DND-41 (cell line): ENCODE measurements around the gene TMEM204.

Source experiments
- EZH2 ChIP-seq: IDR thresholded peaks from 3 replicates; pipeline ENCODE4 v1.6.1; 2012; ENCODE audit warnings: borderline replicate concordance, low read depth, mild to moderate bottlenecking, moderate library complexity, low read length, inconsistent platforms; ENCODE audit not compliant: severe bottlenecking
- TF ChIP-seq, protein P1 (sequence below): IDR thresholded peaks from 2 replicates; pipeline ENCODE4 v1.5.1; 2012; ENCODE audit warnings: borderline replicate concordance, low read length, moderate library complexity, mild to moderate bottlenecking; ENCODE audit not compliant: poor library complexity, severe bottlenecking; ENCODE audit errors: extremely low read depth

DNA sequence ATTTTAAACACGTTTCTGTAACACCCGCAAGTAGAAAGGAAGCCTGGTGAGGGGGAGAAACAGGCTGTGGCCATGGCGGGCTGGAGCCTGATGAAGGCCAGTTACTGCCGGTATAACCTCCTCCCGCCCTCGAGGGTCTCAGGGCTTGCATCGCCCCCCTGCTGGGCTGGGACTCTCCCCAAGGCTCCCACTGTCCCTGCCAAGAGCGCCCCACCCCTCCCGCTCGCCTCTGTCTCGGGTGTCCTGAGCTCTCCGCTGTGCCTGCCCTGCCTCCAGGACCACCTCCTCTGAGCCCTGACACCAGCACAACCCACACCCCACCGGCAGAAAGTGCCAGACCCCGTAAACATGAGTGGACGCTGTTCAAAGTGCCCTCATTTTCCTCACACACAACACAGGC, 18.7 kb downstream of the TMEM204 start:
- TF ChIP-seq, protein P1, sequence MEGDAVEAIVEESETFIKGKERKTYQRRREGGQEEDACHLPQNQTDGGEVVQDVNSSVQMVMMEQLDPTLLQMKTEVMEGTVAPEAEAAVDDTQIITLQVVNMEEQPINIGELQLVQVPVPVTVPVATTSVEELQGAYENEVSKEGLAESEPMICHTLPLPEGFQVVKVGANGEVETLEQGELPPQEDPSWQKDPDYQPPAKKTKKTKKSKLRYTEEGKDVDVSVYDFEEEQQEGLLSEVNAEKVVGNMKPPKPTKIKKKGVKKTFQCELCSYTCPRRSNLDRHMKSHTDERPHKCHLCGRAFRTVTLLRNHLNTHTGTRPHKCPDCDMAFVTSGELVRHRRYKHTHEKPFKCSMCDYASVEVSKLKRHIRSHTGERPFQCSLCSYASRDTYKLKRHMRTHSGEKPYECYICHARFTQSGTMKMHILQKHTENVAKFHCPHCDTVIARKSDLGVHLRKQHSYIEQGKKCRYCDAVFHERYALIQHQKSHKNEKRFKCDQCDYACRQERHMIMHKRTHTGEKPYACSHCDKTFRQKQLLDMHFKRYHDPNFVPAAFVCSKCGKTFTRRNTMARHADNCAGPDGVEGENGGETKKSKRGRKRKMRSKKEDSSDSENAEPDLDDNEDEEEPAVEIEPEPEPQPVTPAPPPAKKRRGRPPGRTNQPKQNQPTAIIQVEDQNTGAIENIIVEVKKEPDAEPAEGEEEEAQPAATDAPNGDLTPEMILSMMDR: no peak
- no peak for TF ChIP-seq EZH2
